ENCODE measurements around the gene SLC13A2. TPM values are rescaled to one million over a fixed set of nuclear protein-coding genes. Genes with fewer than 3 reads are reported as not detected.

SLC13A2 gene
- total and polyA plus RNA-seq, 3 donors from 2014 or later = 0.44 to 0.93 (median 0.79) TPM

- no peaks in the 10 kb centered on the region for H3K4me1 ChIP-seq
- intact Hi-C loops (cut with DNase I; ENCODE audit: low total_unique reads) = no loop called here
- H3K36me3 ChIP-seq (ENCODE audit: low read depth, missing control alignments) = no peaks in the 10 kb centered on the region
- H3K27ac ChIP-seq = no peak overlapping the region
- H3K27me3 ChIP-seq = no peaks in the 10 kb centered on the region
- no peak overlapping the region for H3K4me3 ChIP-seq
- TF ChIP-seq POLR2A (IDR thresholded peaks at IDR 0.05) (no peak), CTCF (IDR thresholded peaks at IDR 0.05) (no peak)
- WGBS, 2 donors = 75 to 85% methylated on average over 3 of the region's 3 CpGs
- no peaks in the 10 kb centered on the region for H3K9me3 ChIP-seq
- DNase-seq = no peak
Measured at GRCh38 chr17:28478712-28479615, 5.5 kb downstream of the SLC13A2 start.

GRCh38 chr17:28480278-28480677 lies 6.8 kb downstream of the SLC13A2 start:
- Histone ChIP-seq H3K36me3 (ENCODE audit: low read depth, missing control alignments) (no peaks in the 10 kb centered on the region), H3K4me3 (no peak overlapping the region), H3K27me3 (no peaks in the 10 kb centered on the region), H3K27ac (no peak overlapping the region), H3K4me1 (no peaks in the 10 kb centered on the region), H3K9me3 (no peaks in the 10 kb centered on the region)
- 85 to 93% methylated on average over 5 of the region's 5 CpGs for WGBS, 2 donors
- intact Hi-C loops (cut with DNase I; ENCODE audit: low total_unique reads) = no loop called here
- TF ChIP-seq CTCF (IDR thresholded peaks at IDR 0.05) = no peak
- TF ChIP-seq POLR2A (IDR thresholded peaks at IDR 0.05) = no peak
- no peak for DNase-seq

- H3K4me3 ChIP-seq = no peak overlapping the region
- no peak for DNase-seq
- intact Hi-C loops (cut with DNase I; ENCODE audit: low total_unique reads) = no loop called here
- H3K27me3 ChIP-seq = no peaks in the 10 kb centered on the region
- H3K27ac ChIP-seq = no peak overlapping the region
- H3K36me3 ChIP-seq (ENCODE audit: low read depth, missing control alignments) = no peaks in the 10 kb centered on the region
- no peaks in the 10 kb centered on the region for H3K4me1 ChIP-seq
- no peaks in the 10 kb centered on the region for H3K9me3 ChIP-seq
- TF ChIP-seq POLR2A (IDR thresholded peaks at IDR 0.05) = no peak
- no peak for TF ChIP-seq CTCF (IDR thresholded peaks at IDR 0.05)
- WGBS, 2 donors = 73 to 74% methylated on average over 10 of the region's 10 CpGs
Measured at GRCh38 chr17:28480799-28481571, 7.5 kb downstream of the SLC13A2 start.

- no peak overlapping the region for H3K27ac ChIP-seq
- 70 to 76% methylated on average over 9 to 10 of the region's 10 CpGs for WGBS, 2 donors
- no peaks in the 10 kb centered on the region for H3K4me1 ChIP-seq
- no peaks in the 10 kb centered on the region for H3K9me3 ChIP-seq
- intact Hi-C loops (cut with DNase I; ENCODE audit: low total_unique reads) = no loop called here
- no peaks in the 10 kb centered on the region for H3K27me3 ChIP-seq
- H3K36me3 ChIP-seq (ENCODE audit: low read depth, missing control alignments) = no peaks in the 10 kb centered on the region
- no peak for TF ChIP-seq CTCF (IDR thresholded peaks at IDR 0.05)
- TF ChIP-seq POLR2A (IDR thresholded peaks at IDR 0.05) = no peak
- no peak for DNase-seq
- H3K4me3 ChIP-seq = no peak overlapping the region
Measured at GRCh38 chr17:28482551-28483199, 9.2 kb downstream of the SLC13A2 start.

All from testis (tissue), 3 donors.